ENCODE measurements around the gene FHIT.

- no peak for TF ChIP-seq CTCF (IDR thresholded peaks at IDR 0.05)
- TF ChIP-seq POLR2A (IDR thresholded peaks at IDR 0.05), result no peak
These were observed 695.4 kb downstream of the FHIT start for GRCh38 chr3:60555686-60556354.

Measured in Peyer's patch (tissue), 4 donors.